GM18907 (cell line): ENCODE data around the gene KCNK4.

Experiments
- ATAC-seq: cut with Tn5 transposase; IDR thresholded peaks from one replicate; pipeline ENCODE4 v1.9.1; 2021; ENCODE audit warnings: mild to moderate bottlenecking, moderate library complexity; ENCODE audit not compliant: unreplicated experiment

Gene KCNK4

DNA sequence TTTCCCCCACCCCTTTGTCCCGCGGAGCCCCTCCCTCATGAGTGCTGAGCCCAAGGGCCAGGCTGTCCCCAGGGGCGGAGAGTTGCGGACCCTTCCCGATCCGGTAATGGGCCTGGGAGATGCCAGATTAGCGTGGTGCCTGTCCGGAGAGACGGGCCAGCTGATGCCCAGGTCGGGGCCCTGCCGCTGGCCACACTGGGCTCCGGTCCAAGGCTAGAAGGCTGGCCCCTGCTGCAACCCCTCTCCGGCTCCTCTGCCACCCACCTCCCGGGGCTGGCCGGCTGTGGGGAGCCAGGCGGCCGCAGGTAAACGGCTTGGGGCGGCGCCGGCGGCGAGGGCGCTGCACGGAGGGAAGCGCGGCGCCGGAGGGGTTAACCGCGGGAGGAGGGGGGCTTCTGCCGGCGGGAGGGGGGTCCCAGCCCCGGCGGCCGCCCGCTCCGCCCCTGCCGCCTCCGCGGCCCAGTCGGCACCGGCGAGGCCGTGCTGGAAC is at the start of gene KCNK4:
KCNK4 (plus strand) TSS at position 41 of the 490 bp plus-strand sequence. CDS start 1,717 bp downstream, outside the sequence.
- no peak for ATAC-seq

DNA sequence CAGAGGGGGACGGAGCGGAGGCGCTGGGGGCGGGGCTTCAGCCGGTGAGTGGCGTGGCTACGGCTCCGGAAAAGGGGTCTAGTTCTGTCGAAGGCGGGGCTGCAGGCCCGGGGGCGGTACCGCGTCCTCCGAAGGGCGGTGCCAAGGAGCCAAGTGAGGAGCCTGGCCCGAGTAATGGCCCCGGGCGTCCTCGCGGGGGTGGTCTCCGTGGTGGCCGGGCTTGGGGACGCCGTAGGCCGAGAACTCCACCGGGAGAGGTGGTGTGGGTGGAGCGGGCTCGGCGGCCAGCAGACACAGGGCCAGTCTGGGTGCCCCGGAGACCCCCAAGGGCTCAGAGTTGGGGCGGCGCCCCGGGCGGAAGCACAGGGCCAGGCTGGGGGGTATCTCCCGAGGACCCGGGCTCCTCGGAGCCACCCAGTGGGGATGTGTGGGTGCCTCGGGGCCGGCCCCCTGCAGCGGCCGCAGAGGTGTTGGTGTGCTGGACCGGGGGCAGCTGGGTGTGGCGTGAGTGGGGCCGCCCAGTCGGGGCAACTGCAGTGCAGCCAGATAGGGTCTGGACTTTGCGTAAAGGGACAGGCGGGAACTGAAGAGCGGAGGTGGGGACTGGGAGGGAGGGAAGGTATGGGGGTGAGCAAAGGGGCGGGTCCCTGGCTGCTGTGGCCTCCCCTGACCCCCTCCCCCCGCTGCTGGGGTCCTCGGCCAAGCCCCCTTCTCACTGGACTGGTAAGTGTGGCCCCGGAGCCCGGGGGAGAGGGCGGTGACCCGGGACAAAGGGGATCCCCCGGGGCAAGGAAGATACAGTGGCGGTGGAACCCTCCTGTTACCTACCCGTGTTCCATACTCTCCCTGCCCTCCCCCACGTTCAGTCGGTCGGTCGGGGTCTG is 49.4 kb upstream of the KCNK4 start:
- ATAC-seq = peak; percentile 17

DNA sequence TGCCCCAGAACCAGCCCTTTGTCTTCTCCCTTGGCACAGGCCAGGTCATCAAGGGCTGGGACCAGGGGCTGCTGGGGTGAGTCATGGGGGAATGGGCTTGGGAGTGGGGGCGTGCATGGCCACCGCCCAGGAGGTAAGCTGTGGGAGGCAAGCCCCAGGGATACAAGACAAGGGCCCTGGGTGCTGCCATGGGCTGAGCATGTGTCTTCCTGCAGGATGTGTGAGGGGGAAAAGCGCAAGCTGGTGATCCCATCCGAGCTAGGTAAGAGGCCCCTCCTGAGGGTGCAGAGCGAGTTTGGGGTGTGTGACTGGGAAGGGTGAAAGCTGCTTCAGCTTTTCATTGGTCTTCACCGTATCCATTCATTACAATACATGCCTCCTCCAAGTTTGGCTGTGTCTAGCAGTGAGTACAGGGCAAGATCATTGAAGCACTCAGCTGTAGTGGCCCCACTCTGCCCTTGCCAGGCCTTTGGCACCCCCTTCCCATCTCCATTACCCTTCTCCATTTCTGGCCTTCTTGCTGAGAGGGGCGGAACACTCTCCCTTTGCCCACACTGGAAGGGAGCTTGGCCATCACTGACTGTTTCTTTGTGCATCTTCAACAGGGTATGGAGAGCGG is 47.8 kb upstream of the KCNK4 start:
- no peak for ATAC-seq

DNA sequence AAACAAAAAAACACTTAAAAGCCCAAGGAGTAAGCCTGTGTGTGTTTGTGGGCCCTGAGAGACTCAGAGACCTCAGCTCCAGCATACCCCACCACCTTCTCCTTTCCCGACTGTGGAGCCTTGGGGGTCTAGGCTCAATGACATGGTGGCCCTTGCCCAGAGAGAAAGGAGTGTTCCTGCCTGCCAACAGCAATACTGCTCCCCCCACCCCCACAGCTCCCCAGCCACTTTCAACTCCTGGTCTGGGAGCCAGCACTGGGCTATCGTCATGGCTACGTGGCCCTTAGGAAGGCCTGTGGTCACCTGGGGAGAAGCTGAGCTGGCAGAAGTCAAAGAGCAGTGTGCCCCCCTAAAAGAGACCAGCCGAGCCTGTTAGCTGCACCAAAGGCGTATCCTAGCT is 47.0 kb upstream of the KCNK4 start:
- no peak for ATAC-seq

DNA sequence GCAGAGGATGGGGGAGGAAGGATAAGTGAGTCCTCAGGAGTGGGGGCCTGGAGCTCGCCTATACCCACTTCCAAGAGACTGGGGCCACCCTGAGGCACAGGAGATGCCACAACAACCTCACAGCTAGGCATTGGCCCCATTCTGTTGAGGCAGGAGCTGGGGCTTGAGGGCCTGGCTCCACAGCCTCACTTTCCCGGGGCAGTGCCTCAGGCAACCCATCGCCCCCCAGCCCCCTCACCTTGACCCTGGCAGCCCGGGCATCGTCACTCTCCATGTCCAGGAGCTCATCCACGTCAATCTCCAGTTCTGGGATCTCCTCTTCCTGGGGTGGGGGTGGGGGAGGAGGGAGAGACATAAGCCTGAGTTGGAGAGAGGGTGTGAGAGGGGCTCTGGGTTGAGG is 46.1 kb upstream of the KCNK4 start:
- ATAC-seq = no peak

DNA sequence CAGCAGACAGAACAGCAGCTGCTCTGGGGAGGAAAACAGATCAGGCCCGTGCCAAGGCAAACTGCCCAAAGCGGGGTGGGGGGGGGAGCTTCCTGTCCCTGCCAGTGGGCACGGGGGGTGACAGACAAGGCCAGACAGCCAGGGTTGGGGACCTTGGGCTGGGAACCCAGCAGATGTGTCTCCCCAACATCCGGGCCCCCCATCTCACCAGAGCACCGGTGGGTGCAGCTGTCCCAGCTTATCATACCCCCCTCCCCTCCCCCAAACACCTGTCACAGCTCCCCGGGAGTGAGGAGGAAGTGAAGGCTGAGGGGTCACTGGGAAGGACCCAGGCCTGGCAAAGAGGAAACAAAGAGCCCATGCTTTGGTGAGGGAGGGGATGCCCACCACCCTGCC is 45.7 kb upstream of the KCNK4 start:
- ATAC-seq = no peak

DNA sequence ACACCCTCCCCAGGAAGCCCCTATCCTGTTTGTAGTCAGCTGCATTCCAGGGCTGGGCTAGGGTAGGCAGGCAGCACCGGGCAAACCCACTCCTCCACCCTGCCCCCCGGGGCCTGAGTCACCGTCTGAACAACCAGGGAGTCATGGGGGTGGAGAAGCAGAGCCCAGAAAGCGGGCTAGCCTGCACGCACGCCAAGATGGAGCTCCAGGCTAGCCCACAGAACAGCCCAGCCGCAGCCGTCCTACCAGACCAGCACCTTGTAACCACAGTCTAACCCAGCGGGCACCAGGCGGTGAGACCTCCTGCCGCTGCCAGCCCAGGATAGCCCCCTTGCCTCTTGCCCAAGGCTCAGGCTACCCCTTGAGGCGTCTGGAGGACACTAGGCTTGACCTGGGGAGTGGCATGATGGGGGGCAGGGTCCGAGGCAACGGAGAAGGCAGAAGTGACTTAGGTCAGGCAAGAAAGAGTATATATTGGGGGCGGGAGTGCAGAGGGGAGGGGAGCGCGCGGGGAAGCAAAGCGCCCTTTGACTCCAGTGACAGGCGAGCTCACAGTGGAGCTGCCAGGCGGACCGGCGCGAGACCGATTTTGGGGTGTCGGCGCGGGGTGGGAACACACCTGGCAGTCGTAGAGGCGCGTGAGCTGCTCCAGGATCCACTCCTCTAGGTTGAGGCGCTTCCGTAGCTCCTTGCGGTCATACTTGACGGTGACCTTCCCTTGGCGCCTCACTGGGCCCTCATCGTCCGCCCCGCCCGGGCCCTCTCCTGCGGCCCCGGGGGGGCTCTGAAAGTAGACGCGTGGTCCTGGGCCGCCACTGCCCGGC is 45.1 kb upstream of the KCNK4 start:
- no peak for ATAC-seq

DNA sequence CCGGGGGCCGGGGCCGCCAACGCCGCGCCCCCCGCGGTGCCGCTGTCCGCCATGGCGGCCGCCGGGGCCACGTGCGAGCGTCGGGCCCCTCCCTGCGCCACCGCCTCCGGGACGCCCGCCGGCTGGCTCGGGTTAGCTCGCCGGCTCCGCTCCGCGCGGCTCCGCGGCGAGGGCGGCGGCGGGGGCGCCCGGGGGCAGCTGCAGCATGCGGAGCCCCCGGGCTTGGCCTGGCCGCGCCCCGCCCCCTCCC is 44.6 kb upstream of the KCNK4 start:
- ATAC-seq = peak; percentile 7

DNA sequence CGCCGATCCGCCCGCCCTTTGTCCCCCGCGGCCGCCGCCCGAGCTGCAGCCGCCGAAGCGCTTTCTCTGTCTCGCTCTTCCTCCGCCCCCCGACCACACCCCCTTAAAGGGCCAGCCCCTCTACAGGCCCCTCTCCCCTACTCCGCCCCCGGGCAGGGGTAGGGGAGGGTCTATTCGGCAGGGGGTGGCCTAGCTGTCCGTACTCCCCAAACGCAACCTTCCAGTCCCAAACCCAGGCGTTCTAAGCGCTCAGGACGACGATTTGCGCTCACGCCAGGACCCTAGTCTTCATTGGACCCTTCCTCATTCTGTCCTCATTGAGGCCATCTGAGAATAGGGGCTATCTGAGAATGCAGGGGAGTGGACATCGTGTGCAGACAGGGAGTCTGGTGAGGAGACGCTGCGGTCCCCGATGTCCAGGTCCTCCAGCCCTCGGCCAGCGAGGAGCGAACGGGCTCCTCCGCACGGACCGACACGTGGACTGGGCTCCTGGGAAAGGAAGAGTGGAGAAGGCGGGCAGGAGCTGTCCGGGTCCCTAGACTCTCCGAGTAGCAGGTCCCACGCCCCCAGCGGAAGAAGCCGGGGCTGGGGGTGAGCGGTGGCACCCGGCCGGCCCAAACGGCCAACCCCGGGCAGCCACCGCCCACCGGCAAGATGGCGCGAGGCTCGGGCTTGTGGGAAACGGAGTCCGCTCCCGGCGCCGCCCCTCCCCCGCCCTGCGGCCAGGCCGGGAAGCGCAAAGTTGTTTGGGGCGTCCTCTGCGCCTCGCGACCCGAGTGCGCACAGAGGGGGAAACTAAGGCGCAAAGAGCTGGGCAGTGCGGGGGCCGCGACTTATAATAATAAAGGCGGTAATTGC is 44.0 kb upstream of the KCNK4 start, which contains the start of gene PPP1R14B:
PPP1R14B (minus strand) TSS at position 73 of the 858 bp plus-strand sequence. CDS start 270 bp downstream, outside the sequence.
- ATAC-seq = peak; percentile 28

DNA sequence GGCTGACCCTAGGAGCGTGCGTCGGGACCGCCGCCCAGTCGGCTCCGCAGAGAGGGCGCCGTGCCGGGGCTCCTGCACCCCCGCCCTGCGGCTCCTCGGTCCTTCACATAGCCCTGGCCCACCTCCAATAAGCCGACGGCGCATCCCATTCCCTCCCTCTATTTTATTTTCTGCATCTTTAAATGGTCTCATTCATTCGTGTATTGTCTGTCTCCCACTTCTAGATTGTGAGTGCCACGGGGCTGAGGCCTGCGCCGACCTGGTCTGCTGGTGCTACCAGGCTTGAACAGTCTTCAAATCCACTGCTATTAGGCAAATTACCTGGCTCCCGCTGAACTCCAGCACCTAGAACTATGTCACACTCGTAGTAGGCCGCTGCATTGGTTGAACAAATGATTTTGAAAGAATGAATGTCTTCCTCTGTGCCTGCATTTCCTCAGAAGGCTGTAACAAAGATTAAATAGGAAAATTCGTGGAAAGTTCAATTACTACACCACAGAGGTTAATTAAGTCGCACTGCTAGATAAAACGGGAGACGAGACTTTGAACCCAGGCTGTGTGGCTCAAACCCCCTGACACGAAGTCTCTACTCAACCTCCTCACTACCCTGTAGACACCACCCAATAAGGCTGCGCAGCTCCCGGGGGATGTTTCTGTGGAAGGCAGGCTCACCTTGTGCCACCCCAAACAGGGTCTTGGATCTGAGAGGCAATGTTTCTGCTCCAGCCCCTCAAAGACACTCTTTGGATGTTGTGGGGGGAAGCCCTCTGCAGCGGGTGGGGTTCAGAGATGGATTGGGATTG is 43.2 kb upstream of the KCNK4 start:
- ATAC-seq = no peak

DNA sequence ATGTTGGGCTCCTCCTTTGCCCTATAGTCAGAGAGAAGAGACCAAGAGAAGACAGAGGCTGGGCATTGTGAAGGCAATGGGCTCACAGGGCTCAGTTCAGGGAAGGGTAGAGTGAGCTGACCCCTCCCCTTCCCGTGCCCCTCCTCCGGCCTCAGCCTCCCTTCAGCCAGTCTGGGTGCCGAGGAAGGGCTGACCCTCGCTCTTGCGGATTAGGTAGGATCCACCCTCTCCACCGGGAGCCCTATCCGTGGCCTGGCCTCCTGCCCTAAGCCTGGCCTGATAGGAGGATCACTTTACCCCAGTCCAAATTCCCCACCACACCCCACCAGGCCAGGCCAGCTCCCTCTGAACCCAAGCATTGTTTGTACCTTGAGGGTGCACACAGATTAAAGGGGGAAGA is 42.5 kb upstream of the KCNK4 start:
- no peak for ATAC-seq

DNA sequence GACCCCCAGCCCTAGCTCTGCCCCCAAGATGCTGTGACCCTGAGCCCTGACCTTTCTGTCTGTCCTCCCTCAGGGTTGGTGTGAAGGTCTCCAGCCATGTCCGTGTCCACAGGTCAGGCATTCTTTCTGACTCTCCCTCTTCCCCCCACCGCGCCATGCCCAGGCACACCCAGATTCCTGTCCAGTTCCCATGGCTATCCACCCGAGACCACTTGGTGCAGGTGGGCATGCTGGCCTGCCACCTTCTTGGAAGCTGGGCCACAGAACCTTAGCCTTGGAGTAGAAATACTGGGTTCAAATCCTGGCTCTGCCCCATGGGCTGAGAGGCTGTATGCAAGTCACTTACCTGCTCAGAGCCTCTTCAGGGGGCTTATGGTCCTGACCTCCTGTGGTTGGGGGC is 42.1 kb upstream of the KCNK4 start:
- no peak for ATAC-seq

DNA sequence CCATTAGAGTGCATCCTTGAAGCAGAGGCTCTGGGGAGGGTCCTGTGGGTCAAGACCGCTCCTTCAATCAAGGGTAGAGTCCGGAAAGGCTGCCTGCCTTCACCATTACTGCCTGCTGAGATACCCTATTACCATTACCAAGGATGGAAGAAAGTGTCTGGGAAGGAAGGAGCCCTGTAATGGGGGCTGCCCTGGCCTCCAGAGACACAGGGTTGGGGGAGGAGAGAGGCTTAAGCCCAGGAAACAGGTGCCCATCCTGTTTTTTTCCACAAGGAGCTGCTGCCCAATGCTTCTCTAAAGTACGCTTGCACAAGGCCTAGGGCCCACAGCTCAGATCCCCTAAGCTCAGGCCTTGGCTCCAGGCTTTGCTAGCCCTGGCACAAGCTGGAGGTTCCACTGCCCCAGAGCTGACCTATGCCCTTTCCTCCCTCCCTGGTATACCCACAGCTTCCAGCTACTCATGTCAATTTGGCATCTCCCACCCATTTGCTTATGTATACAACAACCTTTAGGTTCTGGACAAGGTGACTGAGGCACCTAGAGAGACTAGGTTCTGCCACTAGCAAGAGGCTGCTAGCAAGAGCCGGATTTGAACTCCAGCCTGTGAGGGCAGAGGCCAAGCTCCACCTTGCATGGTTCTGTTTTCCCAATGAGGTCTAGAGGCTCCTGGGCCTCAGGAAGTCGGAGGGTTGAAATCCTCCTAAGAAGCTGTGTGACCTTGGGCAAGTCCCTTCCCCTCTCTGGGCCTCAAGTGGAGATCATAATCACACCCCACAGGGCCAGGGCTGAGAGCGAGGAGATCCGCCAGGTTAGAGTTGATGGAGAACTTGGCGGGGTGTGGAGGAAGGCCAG is 41.3 kb upstream of the KCNK4 start:
- ATAC-seq = no peak

DNA sequence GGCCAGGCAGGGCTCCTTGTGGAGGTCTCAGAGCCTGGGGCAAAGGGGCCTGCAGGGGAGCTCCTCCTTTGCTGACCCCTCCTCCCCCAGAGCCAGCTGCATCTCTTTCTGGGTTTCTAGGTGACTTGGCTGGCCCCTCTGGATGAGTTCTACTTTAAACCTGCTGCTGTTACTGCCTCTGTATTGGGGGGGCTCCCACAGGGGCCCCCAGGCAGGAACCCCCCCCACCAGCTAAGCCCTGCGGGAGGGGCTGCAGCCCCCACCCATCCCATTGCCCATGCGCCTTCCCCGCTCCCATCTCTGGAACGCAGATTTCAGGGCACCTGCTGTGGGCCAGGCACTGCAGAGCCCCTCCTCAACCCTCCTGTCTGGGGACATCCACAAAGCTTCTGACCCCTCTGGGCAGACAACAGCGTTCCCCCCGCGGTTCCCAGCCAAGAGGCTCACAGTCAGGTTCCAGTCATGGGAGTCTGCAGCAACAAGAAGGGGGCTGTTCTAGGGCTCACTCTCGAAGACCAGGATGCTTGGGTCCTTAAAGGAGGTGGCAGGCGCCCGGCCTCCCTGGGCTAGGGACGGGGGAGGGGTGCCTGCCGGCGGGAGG is 40.6 kb upstream of the KCNK4 start:
- ATAC-seq = no peak

DNA sequence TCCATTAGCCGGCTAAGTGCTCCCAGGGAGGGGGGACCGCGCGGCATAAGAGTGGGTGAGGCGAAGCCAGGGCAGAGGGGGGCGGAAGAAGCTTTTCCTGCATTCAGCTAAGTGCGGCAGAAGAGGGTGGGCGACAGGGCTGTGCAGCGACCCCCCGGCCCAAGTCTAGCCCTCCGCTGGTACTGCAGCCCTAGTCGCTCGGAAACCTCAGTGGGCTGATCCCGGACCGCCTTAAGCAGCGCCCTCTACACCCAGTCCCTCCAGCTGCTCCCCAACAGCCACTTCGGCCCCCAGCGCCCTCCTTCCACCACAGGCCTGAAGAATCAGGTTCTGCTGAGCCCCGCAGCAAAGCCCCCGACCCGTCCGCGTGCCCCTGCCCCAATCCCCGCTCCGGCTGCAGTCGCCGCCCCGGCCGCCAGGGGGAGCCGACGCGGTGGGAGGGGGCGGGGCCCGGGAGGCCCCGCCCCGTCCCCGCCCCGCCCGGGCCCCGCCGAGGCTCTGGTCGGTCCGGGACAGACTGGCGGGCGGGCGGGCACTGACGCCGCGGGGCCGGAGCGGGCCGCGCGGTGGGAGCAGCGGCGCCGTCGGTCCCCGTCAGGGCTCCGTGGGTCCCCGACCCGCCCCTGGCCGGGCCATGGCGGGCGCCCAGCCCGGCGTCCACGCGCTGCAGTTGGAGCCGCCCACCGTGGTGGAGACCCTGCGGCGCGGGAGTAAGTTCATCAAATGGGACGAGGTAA is 39.9 kb upstream of the KCNK4 start, which contains the start of gene PLCB3:
PLCB3 (plus strand) TSS at position 515 of the 737 bp plus-strand sequence; CDS start at position 635, 120 bp downstream.
- peak; percentile 36 for ATAC-seq

DNA sequence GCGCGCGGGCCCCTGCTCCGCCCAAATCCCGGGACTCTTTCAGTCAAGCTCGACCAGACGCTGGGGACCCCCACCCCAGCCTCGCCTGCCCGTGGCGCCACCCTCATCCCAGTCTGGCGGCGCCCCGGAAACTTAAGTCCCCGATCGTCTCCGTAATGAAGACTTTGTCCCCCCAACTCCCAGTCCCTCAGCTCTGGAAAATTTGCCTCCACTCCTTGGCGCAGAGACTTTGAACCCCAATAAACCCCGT is 39.4 kb upstream of the KCNK4 start:
- ATAC-seq = no peak

DNA sequence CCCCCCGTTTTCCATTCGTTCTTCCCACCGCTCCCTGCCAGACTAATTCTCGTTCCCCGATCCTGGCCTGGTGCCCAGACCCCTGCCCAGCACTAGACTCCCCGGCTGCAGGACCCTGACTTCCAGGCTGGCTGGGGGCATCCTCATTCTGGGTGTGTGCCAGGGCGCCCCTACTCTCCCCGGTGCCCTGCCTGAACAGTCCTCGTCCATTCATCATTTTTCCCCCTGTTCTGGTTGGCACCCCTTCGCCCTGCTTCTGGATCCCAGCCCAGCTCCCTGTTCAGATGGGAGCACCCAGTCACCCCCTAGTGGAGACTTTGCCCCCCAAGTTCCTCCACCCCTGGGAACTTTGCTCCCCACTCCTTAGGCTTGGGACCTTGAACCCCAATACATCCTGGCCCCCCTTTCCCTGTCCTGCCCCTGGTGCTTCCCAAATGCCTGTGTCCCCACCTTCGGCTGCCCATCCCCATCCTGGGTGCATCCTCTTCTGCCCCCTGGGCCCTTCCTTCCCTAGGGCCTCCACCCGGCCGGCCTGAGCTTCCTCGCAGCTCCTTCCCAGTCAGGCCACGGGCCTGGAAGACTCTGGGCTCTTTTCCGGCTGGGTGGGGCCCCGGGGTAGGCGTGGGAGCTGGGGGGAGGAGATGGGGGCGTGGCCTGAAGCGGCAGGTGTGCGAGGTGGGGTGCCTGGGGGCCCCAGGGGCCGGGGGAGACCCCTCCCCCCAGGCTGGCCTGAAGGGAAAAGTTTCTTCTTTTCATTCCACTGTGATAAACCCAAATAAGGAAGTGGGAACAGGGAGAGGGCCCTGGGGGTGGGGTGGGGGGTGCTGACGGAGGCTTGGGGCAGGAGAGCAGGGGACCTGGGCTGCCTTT is 38.9 kb upstream of the KCNK4 start:
- no peak for ATAC-seq
